ENCODE data around the gene TEAD3. TPM values are rescaled to one million over a fixed set of nuclear protein-coding genes. Genes with fewer than 3 reads are reported as not detected.

TEAD3 gene
- polyA plus RNA-seq, 3 donors = not detected

GRCh38 chr6:35489066-35489465 is 7.8 kb downstream of the TEAD3 start:
- no peaks in the 10 kb centered on the region for H3K79me2 ChIP-seq (ENCODE audit: insufficient read depth, low read length)
- no peak overlapping the region for H3K4me3 ChIP-seq (replicated peaks in 1 of 3; ENCODE audit: low read depth in 2 of 3, low read length in 3 of 3)
- H3K4me2 ChIP-seq (replicated peaks; ENCODE audit: extremely low read depth, low read length, poor library complexity, severe bottlenecking) = no peak overlapping the region
- peaks cover 44 to 51% (median 44%) of the 10 kb centered on the region in 3 donors for H3K27me3 Mint-ChIP-seq (ENCODE audit: low read depth in 3 of 3)
- peak overlapping the region in 1 of 2 donors; percentile 30 for H3K4me3 Mint-ChIP-seq
- H3K36me3 Mint-ChIP-seq = no peaks in the 10 kb centered on the region
- no peak for DNase-seq
- no peaks in the 10 kb centered on the region for H3K9me3 ChIP-seq (replicated peaks in 1 of 2; ENCODE audit: control insufficient read depth in 1 of 2, insufficient read depth in 1 of 2, low read length in 2 of 2)
- H3K36me3 ChIP-seq (replicated peaks in 1 of 2; ENCODE audit: control insufficient read depth in 1 of 2, insufficient read depth in 2 of 2, low read length in 2 of 2) = no peaks in the 10 kb centered on the region
- peaks cover 0 to 3% (median 0%) of the 10 kb centered on the region in 7 donors for H3K9me3 Mint-ChIP-seq
- peaks cover 0 to 44% of the 10 kb centered on the region in 2 donors for H3K27me3 ChIP-seq (ENCODE audit: control insufficient read depth in 2 of 2, insufficient read depth in 2 of 2, low read length in 2 of 2)
- no peak overlapping the region for H3K27ac Mint-ChIP-seq
- WGBS (ENCODE audit: insufficient coverage) = 86% methylated on average over 1 of the region's 1 CpG
- H3K4me1 ChIP-seq (ENCODE audit: control insufficient read depth in 1 of 2, insufficient read depth in 2 of 2, low read length in 2 of 2) = peaks cover 24 to 26% of the 10 kb centered on the region in 2 donors
- TF ChIP-seq, protein P1, sequence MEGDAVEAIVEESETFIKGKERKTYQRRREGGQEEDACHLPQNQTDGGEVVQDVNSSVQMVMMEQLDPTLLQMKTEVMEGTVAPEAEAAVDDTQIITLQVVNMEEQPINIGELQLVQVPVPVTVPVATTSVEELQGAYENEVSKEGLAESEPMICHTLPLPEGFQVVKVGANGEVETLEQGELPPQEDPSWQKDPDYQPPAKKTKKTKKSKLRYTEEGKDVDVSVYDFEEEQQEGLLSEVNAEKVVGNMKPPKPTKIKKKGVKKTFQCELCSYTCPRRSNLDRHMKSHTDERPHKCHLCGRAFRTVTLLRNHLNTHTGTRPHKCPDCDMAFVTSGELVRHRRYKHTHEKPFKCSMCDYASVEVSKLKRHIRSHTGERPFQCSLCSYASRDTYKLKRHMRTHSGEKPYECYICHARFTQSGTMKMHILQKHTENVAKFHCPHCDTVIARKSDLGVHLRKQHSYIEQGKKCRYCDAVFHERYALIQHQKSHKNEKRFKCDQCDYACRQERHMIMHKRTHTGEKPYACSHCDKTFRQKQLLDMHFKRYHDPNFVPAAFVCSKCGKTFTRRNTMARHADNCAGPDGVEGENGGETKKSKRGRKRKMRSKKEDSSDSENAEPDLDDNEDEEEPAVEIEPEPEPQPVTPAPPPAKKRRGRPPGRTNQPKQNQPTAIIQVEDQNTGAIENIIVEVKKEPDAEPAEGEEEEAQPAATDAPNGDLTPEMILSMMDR (IDR thresholded peaks at IDR 0.05) = no peak
- peaks cover 26% of the 10 kb centered on the region for H3K4me1 Mint-ChIP-seq
- intact Hi-C loops (cut with micrococcal nuclease) = no loop called here
- no peak overlapping the region for H2AFZ ChIP-seq (ENCODE audit: insufficient read depth, low read depth, low read length, poor library complexity, severe bottlenecking)
- H4K20me1 ChIP-seq (ENCODE audit: insufficient read depth, low read length) = peaks cover under 1% of the 10 kb centered on the region
- no peak overlapping the region for H3K9ac ChIP-seq (ENCODE audit: insufficient read depth, low read length, poor library complexity, severe bottlenecking)
- H3K27ac ChIP-seq (ENCODE audit: low read depth in 1 of 2, low read length in 2 of 2) = no peak overlapping the region

DNA sequence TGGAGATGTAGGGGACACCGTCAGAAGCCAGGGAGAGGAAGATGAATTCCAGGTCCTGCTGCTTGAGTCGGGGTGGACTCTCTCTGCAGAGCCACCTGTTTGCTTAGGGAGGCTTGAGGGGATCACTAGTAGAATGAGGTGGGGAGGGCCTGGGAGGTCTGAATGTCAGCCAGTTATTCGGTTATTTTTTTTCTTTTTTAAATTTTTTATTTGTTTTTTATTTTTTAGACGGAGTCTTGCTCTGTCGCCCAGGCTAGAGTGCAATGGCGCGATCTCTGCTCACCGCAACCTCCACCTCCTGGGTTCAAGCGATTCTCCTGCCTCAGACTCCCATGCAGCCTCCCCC is 8.4 kb downstream of the TEAD3 start:
- H3K9ac ChIP-seq (ENCODE audit: insufficient read depth, low read length, poor library complexity, severe bottlenecking) = no peak overlapping the region
- H3K79me2 ChIP-seq (ENCODE audit: insufficient read depth, low read length) = no peaks in the 10 kb centered on the region
- Mint-ChIP-seq H3K27me3 (ENCODE audit: low read depth in 3 of 3) (peaks cover 40 to 47% (median 40%) of the 10 kb centered on the region in 3 donors), H3K4me1 (peaks cover 23% of the 10 kb centered on the region), H3K9me3 (peaks cover 0 to 3% (median 0%) of the 10 kb centered on the region in 7 donors), H3K27ac (no peak overlapping the region), H3K4me3 (no peak overlapping the region), H3K36me3 (no peaks in the 10 kb centered on the region)
- H2AFZ ChIP-seq (ENCODE audit: insufficient read depth, low read depth, low read length, poor library complexity, severe bottlenecking) = no peak overlapping the region
- H3K4me2 ChIP-seq (replicated peaks; ENCODE audit: extremely low read depth, low read length, poor library complexity, severe bottlenecking) = no peak overlapping the region
- H3K27me3 ChIP-seq (ENCODE audit: control insufficient read depth in 2 of 2, insufficient read depth in 2 of 2, low read length in 2 of 2) = peaks cover 0 to 39% of the 10 kb centered on the region in 2 donors
- peaks cover 20% of the 10 kb centered on the region in 2 donors for H3K4me1 ChIP-seq (ENCODE audit: control insufficient read depth in 1 of 2, insufficient read depth in 2 of 2, low read length in 2 of 2)
- DNase-seq = no peak
- H3K36me3 ChIP-seq (replicated peaks in 1 of 2; ENCODE audit: control insufficient read depth in 1 of 2, insufficient read depth in 2 of 2, low read length in 2 of 2) = no peaks in the 10 kb centered on the region
- no peaks in the 10 kb centered on the region for H3K9me3 ChIP-seq (replicated peaks in 1 of 2; ENCODE audit: control insufficient read depth in 1 of 2, insufficient read depth in 1 of 2, low read length in 2 of 2)
- TF ChIP-seq, protein P1 (IDR thresholded peaks at IDR 0.05) = no peak
- 52% methylated on average over 2 of the region's 9 CpGs for WGBS (ENCODE audit: insufficient coverage)
- H3K4me3 ChIP-seq (replicated peaks in 1 of 3; ENCODE audit: low read depth in 2 of 3, low read length in 3 of 3) = no peak overlapping the region
- H3K27ac ChIP-seq (ENCODE audit: low read depth in 1 of 2, low read length in 2 of 2) = no peak overlapping the region
- intact Hi-C loops (cut with micrococcal nuclease) = no loop called here
- no peaks in the 10 kb centered on the region for H4K20me1 ChIP-seq (ENCODE audit: insufficient read depth, low read length)
